HG03432 (cell line): Measurements from ENCODE around the gene SPIRE1.

Experiments used
- ATAC-seq: cut with Tn5 transposase; IDR thresholded peaks from one replicate; pipeline ENCODE4 v1.9.1; 2021; ENCODE audit warnings: mild to moderate bottlenecking, moderate library complexity; ENCODE audit not compliant: unreplicated experiment

Gene SPIRE1

DNA sequence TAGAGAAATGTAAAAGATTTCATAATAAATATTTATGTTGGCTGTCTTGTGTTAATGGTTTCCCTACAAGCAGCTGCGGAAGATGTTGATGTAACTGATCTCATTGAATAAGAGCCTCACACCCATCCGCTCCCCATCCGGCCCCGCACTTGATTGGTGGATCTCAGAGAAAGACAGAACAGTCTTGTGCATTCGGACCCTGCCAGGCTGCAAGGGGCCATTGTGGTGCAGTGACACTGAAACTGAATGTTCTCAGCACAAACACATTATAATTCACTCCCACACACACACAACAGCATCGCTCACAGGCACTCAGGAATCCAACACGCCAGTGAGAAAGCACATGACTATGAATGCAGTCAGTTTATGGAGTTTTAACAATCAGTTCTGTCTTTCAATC lies 202.4 kb downstream of the SPIRE1 start:
- ATAC-seq: no peak

DNA sequence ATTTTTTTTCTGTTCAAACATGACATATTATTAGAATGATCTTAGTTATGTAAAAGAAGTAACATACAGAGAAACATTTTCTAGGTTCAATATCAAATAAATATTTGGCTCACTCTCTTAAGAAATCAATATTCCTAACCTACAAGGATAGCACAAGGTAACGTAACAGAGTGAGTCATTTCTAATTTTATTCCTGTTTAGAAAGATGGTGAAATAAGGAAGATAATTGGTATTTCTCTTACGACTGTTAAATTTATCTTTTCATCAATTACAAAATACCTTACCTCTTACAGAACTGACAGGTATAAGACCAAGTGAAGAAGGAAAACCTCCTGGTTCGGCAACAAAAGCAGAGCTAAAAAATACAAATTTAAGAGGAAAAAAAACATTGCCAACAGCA lies 205.1 kb downstream of the SPIRE1 start:
- ATAC-seq: no peak

DNA sequence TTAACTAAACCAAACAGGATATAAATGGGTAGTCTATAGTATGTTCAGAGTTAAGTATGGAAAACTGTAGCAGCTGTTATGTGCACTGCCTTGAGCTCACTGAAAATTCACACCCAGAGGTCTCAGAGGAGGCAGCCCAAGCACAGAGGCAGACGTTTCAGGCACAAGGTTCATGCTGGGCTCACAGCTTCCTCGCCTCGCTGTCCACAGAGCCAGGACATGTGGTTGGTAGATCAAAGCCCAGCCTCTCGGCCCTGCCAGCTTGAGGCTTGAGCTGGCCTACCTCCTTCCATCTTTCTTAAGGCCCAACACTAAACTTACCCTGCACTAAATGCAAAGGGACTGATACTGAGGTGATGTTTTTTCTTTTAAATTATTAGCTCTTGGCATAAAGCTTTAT lies 206.5 kb downstream of the SPIRE1 start:
- ATAC-seq: no peak

DNA sequence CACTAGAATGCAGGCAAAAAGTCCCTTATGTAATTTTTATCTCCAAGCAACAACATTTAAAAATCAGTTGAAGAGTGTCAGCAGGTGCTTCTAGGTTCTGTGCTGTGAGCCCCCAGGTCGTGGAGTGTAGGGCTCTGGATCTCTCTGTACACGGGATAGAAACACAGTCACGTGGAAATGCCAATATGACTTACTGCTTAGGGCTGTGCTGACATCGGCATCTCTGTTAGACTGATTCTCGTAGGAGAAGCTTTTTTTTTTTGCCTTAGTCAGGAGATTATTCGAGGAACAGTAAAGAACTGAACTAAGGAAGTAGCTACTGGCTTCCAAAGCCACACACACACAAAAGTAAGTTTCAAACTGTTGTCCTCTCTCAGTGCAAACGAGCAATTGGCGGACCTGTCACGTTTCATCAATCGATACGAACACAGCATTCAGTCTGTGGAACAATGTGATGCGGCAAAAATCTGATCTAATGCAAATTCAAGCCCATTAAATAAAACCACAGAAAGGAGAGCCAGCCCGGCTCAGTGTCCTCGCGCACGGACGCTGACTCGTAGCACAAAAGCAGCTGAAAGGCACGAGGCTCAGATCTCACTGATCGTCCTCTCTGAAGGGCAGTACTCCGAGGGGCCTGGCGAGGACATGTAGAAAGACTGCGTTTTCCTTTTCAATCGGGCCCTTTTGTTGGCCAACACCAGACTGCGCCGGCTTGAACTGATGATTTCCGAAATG lies 208.7 kb downstream of the SPIRE1 start:
- ATAC-seq: no peak

DNA sequence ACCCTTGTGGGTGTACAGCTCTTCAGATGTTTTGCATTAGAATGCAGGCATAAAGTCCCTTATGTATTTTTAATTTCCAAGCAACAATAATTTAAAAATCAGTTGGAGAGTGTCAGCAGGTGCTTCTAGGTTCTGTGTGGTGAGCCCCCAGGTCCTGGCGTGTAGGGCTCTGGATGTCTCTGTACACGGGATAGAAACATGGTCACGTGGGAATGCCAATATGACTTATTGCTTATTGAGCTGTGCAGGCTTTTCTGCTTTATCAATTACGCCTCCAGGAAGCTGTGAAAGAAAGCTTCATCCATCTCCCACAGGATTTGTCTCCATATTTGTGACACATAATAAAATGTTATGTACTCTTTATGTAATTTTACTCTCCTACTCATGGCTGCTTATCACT lies 212.4 kb downstream of the SPIRE1 start:
- ATAC-seq: no peak

DNA sequence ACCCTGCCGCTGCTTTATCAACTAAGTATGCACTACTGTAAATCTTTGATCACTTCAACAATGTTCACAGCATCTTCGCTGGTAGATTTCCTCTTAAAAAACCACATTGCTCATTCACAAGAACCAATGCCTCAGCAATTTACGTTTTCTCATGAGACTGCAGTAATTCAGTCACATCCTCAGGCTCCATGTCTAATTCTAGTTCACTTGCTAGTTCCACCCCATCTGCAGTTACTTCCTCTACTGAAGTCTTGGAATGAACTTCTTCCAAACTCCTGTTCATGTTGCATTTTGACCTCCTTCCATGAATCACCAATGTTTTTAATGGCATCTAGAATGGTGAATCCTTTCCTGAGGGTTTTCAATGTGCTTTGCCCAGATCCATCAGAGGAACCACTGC lies 214.4 kb downstream of the SPIRE1 start:
- no peak for ATAC-seq

DNA sequence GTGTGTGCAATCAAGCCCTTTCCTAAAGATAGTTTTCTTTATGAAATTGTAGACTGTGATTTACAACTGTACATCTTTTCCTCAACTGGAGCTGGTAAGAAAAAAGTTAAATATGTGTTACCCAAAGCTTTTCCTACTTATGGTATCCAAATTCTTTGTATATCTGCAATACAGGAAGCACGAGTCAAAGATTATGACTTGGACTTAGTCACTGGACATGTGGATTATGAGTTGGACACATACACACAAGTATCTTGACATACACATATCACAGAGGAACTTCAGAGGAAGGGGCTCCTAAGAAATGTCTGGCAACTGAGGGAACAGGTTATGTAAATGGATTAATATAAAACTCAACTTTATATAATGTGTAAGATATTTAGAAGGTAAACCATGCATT lies 215.0 kb downstream of the SPIRE1 start:
- no peak for ATAC-seq

DNA sequence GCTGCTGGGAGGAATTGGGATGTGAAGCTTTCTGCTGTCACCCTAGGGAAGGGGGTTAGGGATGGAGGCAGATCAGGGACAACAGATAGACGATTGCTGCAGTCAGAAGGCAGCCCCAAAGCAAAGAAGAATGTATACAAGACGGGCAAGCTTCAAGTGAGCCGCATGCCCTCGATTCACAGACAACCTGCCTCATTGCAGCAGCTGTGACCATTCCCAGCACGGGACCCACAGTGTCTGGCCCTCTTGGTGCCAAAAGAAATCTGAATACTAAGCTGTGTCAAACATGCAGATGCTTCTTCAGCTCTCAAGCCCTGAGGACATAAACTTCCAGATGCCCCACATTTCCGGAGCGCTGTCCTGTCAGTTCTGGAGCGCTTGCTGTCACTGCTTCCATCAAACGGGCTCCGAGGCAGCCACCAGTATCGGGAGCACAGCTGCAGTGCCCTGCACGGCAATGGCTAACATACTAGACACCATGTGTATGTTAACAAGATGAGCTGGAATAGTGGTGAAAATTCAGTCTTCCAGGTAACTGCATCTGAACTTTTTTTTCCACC lies 216.4 kb downstream of the SPIRE1 start:
- no peak for ATAC-seq

DNA sequence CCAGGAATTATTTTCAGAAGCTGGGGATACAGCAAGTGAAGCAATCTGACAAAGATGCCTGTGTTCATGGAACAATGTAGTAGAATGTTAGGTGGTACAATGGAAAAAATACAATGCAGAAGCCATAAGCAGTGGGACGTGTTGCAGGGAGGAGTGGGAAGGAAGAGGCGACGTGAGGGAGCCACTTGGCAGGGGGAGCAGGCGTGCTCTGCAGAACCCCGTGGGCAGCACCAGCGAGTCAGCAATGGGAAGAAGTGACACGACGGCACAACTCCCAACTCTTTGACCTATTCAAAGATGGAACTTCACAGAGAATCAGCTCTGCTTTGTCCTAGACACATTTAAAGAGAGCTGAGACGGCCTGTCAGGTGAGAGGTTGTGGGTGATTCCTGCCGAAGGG lies 219.7 kb downstream of the SPIRE1 start:
- no peak for ATAC-seq

DNA sequence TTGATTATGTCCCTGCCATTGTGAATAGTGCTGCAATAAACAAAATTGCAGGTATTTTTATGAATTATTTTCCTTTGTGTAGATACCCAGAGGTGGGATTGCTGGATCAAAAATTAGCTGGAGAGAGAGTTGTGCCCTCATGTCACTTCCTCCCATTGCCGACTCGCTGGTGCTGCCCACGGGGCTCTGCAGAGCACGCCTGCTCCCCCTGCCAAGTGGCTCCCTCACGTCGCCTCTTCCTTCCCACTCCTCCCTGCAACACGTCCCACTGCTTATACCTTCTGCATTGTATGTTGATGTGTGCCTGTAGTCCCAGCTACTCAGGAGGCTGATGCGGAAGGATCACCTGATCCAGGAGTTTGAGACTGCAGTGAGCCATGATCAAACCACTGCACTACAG lies 222.0 kb downstream of the SPIRE1 start:
- no peak for ATAC-seq

DNA sequence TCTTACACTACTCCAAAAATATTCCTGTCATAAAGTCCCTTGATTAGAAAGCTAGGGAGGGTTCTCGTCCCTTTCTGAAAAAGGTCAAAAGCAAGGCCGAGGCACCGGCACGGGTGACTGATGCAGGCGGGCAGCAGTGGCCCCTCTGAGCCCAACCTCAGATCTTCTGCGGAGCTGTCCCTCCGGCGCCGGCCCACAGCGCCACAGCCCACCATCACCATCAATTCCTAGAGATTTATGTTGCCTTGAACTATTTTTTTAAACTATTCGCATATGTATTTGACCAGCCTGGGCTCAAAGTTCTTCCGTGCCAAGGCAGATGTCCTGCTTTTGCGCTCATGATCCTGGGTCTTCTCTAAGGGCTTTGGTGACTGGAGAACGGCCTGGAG lies 223.4 kb downstream of the SPIRE1 start:
- no peak for ATAC-seq

DNA sequence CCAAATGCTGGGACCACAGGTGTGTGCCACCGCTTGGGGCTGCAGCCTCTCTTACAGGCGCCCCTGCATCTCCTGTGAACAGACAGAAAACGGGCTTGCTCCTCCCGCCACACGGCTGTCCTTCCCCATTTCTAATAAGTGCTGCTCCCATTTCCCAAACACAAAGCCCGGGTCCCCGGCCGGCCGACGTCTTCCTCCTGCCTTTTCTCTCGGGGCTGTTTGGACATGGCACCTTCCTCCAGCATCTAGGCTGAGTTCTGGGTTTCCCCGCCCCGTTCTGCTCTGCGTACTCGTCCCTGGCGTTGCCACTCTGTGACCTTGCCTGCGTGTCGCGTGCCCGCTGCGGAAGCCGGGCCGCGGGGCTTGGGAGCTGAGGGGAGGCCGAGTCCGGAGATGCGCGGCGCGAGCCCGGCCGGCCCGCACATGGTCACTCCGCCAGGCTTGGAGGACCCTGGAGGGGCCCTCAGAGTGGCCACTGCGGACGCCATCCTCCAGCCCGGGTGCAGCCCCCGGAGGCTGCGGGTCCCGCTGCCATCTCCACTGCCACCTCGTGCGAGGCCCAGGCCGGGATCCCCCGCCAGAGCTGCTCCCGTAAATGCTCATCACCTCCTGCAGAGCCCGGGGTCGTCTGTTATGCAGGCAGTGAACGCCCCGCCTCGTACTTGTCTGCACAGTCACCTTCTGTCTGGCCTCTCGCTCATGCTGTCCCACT lies 223.9 kb downstream of the SPIRE1 start:
- ATAC-seq: no peak

DNA sequence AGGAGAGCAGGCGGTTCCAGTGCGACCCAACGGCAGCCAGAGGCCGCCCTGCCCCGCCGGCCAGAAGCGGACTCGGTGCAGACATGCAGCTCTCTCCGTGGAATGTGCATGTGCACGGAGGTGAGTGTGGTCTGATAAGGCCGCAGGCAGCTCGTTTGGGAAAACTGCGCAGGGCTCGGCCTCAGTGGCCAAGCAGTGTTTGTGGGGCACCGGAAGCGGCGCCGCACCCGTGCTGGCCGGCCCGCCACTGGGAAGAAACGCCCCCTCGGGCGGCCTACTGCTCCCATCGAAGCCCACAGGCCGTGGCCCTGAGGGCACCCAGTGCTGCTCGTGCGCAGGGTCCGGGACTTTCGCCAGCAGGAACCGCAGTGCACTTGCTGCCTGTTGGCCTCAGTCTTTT lies 225.0 kb downstream of the SPIRE1 start:
- no peak for ATAC-seq

DNA sequence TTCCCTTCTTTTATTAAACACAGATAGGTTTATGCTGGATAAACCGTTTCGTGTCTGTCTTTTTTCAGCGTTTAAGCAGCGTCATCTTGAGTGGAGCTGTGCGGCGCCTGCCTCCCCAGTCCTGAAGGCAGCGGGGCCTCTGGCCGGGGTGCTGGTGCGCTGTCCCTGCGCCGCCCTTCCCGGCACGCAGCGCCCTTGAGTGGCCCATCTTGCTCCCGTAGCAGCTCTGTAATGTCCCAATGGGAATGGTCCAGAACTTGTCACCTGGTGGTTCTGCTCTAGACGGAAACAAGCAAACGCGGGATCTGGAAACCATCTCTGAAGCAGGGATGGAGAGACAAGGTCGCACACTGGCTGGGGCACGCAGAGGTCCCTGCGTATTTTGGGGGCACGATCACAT lies 225.7 kb downstream of the SPIRE1 start:
- no peak for ATAC-seq

DNA sequence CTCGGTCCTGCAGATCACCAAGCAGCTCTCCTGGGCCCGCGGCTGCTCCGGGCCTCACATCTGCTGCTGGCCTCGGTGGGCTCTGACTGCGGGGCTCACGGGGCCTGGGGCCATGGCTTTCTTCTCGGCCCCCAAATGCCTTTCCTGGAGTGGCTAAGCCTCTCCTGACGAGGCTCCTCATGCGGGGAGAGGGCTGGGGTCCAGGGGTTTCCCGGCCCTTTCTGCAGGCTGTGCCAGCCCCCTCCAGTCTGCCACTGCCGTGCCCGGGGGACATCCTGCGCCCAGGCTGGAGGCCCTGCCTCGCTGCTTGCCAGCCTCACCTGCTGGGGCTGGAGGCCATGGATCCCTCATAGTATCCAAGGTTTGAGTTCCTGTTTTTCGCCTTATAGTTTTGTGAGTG lies 226.3 kb downstream of the SPIRE1 start:
- no peak for ATAC-seq

DNA sequence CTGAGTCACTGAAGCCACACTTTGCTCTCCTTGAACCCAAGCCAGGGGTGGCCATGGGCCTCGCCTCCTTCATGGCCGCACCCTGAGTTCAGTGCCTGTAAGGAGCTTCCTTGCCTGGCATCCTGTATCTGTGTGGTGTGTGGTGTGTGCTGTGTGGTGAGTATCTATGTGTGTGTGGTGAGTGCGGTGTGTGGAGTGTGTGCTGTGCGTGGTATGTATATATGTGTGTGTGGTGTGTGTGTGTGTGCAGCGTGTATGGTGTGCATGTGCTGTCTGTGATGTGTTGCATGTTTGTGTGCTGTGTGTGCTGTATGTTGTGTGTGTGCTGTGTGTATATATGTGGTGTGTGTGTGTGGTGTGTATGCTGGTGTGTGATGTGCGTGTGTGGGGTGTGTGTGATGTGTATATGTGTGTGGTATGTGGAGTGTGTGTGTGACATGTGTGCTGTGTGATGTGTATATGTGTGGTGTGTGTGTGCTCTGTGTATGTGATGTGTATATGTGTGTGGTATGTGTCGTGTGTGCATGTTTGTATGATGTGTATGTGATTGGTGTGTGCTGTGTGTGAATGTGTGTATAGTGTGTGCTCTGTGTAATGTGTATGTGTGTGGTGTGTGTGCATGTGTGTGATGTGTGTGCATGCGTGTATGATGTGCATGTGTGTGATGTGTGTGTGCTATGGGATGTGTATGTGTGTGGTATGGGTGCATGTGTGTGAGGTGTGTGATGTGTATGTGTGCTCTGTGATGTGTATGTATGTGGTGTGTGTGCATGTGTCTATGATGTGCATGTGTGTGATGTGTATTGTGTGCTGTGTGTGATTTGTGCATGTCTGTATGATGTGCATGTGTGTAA lies 227.5 kb downstream of the SPIRE1 start:
- no peak for ATAC-seq

DNA sequence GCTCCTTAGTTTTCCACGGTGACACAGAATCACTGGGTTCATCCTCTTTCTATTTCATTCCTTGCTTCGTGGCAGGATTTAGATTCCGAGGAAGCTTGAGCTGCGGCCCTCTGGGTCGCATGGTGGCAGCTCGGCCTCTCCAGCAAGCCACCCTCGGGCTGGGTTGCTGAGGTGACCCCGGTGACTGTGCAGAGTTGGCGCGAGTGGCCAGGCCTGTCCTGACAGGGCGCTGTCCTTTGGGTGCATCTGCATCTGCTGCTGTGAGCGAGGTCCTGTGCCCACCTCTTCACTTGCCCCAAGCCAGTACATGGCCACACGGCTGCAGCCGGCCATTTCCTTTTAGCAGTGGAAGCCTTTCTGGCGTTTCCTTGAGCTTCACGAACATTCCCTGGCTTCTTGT lies 228.4 kb downstream of the SPIRE1 start:
- no peak for ATAC-seq

DNA sequence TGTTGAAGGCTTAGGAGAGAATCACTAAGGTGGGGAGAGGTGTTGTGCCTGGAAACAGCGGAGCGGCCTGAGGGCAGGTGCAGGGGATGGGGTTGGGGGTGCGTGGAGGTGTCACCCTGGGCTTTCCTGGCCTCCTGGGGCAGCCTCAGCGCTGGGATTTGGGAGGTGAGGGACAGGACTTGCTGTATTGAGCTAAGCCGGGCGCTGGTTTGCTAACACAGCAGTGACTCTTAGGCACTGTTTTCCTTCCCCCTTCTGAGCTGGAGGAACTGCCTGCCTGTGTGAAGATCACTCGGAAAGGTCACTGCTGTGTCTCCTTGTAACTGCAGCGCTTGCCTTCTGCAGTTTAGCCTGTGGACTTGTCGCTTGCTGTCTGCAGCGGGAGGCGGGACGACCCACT lies 229.0 kb downstream of the SPIRE1 start:
- ATAC-seq: no peak

DNA sequence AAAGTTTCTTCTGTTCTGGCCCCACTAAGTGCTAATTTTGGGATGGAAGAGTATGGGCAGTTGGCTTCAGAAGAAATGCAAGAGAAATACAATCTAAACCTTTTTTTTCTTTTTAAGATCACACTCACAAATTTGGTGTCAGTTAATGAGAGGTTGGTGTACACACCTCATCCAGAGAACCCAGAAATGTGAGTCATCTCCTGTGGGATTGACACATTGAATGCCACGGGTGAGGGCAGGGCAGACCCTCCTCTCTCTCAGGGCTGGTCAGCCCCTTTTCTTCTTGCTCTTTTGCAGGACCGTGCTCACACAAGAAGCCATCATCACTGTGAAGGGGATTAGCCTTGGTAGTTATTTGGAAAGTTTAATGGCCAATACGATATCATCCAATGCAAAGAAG lies 231.0 kb downstream of the SPIRE1 start:
- no peak for ATAC-seq

DNA sequence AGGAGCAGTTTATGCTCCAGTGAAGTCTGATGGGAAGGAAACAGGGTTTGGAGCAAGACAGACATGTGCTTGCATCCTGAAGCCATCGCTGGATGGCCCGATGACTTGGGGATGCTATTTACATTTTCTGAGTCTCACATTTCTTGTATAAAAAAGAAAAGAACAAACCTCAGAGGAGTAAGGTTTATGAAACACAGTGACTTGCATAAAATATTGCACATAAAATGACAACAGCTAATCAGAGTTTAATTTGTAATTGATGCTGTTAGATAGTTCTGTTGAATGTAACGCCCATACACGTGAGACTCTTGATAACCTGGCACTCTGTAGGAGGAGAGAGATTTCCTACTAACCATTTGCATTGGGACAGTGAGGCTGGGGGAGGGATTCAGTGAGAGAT lies 233.7 kb downstream of the SPIRE1 start:
- no peak for ATAC-seq

DNA sequence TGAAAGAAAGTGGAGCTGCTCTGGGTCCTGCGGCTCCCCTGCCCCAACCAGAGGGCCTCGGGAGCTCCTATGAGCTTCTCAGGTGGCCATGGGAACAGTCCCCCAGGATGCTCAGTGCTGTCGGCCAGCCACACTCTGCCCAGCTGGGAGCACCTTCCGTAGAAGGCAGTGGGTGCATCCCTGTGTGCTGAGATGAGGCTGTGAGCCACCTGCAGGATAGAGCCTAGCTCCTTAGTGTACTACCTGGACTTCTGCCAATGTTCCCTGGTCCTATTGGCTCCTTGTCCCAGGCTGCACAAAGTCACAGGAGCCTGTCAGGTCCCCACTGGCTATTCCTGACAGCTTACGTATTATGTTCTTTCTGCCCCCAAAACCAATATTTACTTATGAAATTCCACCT lies 234.1 kb downstream of the SPIRE1 start:
- ATAC-seq: no peak

DNA sequence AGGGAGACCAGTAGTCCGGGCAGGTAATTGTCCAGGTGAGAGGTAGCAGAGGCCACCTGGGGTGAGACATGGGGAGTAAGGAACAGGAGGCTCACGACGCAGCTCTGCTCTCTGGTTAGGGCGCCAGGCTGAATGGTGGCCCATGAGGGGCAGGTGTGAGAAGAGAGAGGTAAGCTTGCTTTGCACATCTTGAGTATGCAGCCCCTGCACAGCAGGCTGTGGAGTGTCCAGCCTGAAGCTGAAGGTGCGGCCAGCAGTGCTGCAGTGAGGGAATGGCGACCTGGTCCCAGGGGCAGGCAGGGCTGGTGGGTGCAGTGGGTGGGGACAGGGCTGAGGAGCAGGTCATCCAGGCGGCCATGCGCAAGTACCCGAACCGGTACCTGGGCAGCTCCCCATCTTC lies 234.5 kb downstream of the SPIRE1 start:
- ATAC-seq: no peak
